K562 (cell line): ENCODE measurements around the gene ELOVL1. TPM values are rescaled to one million over a fixed set of nuclear protein-coding genes. Genes with fewer than 3 reads are reported as not detected.

ENCODE experiments used
- ARHGAP35 ChIP-seq: fragments of 450-650 bp; IDR thresholded peaks from 2 replicates; pipeline ENCODE4 v1.6.1; 2018; ENCODE audit not compliant: partially characterized antibody
- ATF3 ChIP-seq, 2 experiments: fragments of 450-650 bp in 1 of 2; sonication (generic) in 1 of 2; formaldehyde crosslinking in 1 of 2; IDR thresholded peaks in 1 of 2; conservative IDR thresholded peaks in 1 of 2; 2 replicates each; pipeline versions ENCODE4 v1.6.1 to v1.8.1; 2016 to 2023; ENCODE audit warnings: mild to moderate bottlenecking in 2 of 2, moderate library complexity in 2 of 2, inconsistent platforms in 1 of 2, missing genetic modification reagents in 1 of 2
- ATF4 ChIP-seq: fragments of 450-650 bp; formaldehyde crosslinking; IDR thresholded peaks from 2 replicates; pipeline ENCODE4 v1.4.0; 2022; ENCODE audit warnings: mild to moderate bottlenecking, moderate library complexity
- BACH1 ChIP-seq: fragments of 200-800 bp; sonication (Bioruptor generic); IDR thresholded peaks from 2 replicates; pipeline ENCODE4 v1.6.1; 2016; ENCODE audit warnings: missing genetic modification characterization, missing compliant biosample characterization
- CEBPG ChIP-seq, 3 experiments: fragments of 200-800 bp in 1 of 3; sonication (Bioruptor generic) in 1 of 3; sonication (generic) in 1 of 3; formaldehyde crosslinking in 1 of 3; IDR thresholded peaks in 2 of 3; conservative IDR thresholded peaks in 1 of 3; 2 replicates each; pipeline versions ENCODE4 v1.6.1 to v1.8.0; 2016 to 2022; ENCODE audit warnings: missing compliant biosample characterization in 2 of 3, missing genetic modification characterization in 2 of 3, mild to moderate bottlenecking in 1 of 3, missing genetic modification reagents in 1 of 3
- IRF9 ChIP-seq: fragments of 450-650 bp; IDR thresholded peaks from 2 replicates; pipeline ENCODE4 v1.6.1; 2016; ENCODE audit warnings: missing biosample characterization, missing genetic modification characterization
- MYNN ChIP-seq, 2 experiments: sonication (generic); formaldehyde crosslinking in 1 of 2; IDR thresholded peaks; 2 replicates each; pipeline versions ENCODE4 v1.5.0 to v1.6.1; 2016 to 2020; ENCODE audit warnings: antibody characterized with exemption in 1 of 2, missing genetic modification reagents in 1 of 2
- PCBP1 ChIP-seq: fragments of 200-400 bp; formaldehyde crosslinking; IDR thresholded peaks from 2 replicates; pipeline ENCODE4 v1.6.1; 2018; ENCODE audit warnings: mild to moderate bottlenecking, low read depth, low read length; ENCODE audit not compliant: poor library complexity, severe bottlenecking
- POLR2H ChIP-seq: IDR thresholded peaks from 2 replicates; pipeline ENCODE4 v1.6.1; 2016; ENCODE audit warnings: missing genetic modification characterization, low read depth, mild to moderate bottlenecking, control low read depth, missing compliant biosample characterization, moderate library complexity
- TGIF2 ChIP-seq: sonication (generic); formaldehyde crosslinking; IDR thresholded peaks from 2 replicates; pipeline ENCODE4 v1.8.1; 2022; ENCODE audit warnings: mild to moderate bottlenecking, missing genetic modification reagents, moderate library complexity
- ZNF175 ChIP-seq: fragments of 200-800 bp; sonication (Bioruptor generic); IDR thresholded peaks from 2 replicates; pipeline ENCODE4 v1.6.1; 2016; ENCODE audit warnings: low read depth, mild to moderate bottlenecking, missing genetic modification characterization, missing compliant biosample characterization
- ZNF3 ChIP-seq: fragments of 250-450 bp; sonication (Bioruptor Pico); IDR thresholded peaks from 2 replicates; pipeline ENCODE4 v1.5.0; 2021; ENCODE audit warnings: mild to moderate bottlenecking, moderate library complexity
- ZNF511 ChIP-seq: sonication (generic); formaldehyde crosslinking; IDR thresholded peaks from 2 replicates; pipeline ENCODE4 v1.8.0; 2022; ENCODE audit warnings: mild to moderate bottlenecking, missing genetic modification reagents
- ZNF778 ChIP-seq: fragments of 450-650 bp; formaldehyde crosslinking; IDR thresholded peaks from 2 replicates; pipeline ENCODE4 v1.4.0; 2020; ENCODE audit warnings: mild to moderate bottlenecking, moderate library complexity
- ZZZ3 ChIP-seq: fragments of 450-650 bp; IDR thresholded peaks from 2 replicates; pipeline ENCODE4 v1.6.1; 2016; ENCODE audit warnings: antibody characterized with exemption, mild to moderate bottlenecking, moderate library complexity
- polyA plus RNA-seq, 8 experiments: library from polyadenylated mRNA; depleted of rRNA in 4 of 8; stranded (reverse) in 5 of 8; unstranded in 3 of 8; fragments of >200 nt; fragmentation: Nextera tagmentation in 2 of 8; fragmentation: Illumina TruSeq in 1 of 8; extraction: Ambion mirVana in 2 of 8; extraction: Trizol in 1 of 8; gene quantifications; 2 replicates each; pipeline versions ENCODE4 v1.2.1 to v1.2.3, GENCODE V29; 2011 to 2014; ENCODE audit warnings: inconsistent platforms in 1 of 8, missing spikeins in 1 of 8
- total RNA-seq, 7 experiments: library from RNA; depleted of rRNA in 6 of 7; stranded (reverse); fragments of >200 nt in 6 of 7; fragmentation: Illumina TruSeq in 2 of 7; extraction: Trizol in 2 of 7; gene quantifications; 2 replicates each; pipeline versions ENCODE4 v1.2.1 to v1.2.3, GENCODE V29; 2011 to 2021; ENCODE audit warnings: low replicate concordance in 1 of 7

The ELOVL1 gene
- total and polyA plus RNA-seq, 9 of the 15 experiments (the other 6 are each of a cell fraction or from before 2014, with no cell fraction given): 51.0 to 157 (median 70.3) TPM

GRCh38 chr1:43404353-43404752, 36.5 kb upstream of the ELOVL1 start (continued):
- no peak for TF ChIP-seq PCBP1
- no peak for TF ChIP-seq MYNN (IDR thresholded peaks at IDR 0.05)
- no peak for TF ChIP-seq MYNN (CRISPR knock-in tag; IDR thresholded peaks at IDR 0.05)
- no peak for TF ChIP-seq ARHGAP35
- TF ChIP-seq ZZZ3: no peak
- TF ChIP-seq ZNF175 (CRISPR knock-in tag): no peak
- TF ChIP-seq TGIF2: no peak
- peak; percentile 87 for TF ChIP-seq ATF3 (IDR thresholded peaks at IDR 0.05)
- no peak for TF ChIP-seq ATF3 (CRISPR knock-in tag; conservative IDR thresholded peaks at IDR 0.05)
- TF ChIP-seq BACH1: no peak
- no peak for TF ChIP-seq ZNF3
- no peak for TF ChIP-seq POLR2H (tag)
- no peak for TF ChIP-seq ZNF511 (CRISPR knock-in tag)
- TF ChIP-seq ATF4: peak; percentile 84
- TF ChIP-seq IRF9 (tag): peak; percentile 66; the same call in 1 of the 2 replicates
- peak; percentile 64 for TF ChIP-seq CEBPG (CRISPR knock-in tag; IDR thresholded peaks at IDR 0.05)
- TF ChIP-seq CEBPG (tag; conservative IDR thresholded peaks at IDR 0.05 in 1 of 2, IDR thresholded peaks at IDR 0.05 in 1 of 2): peak; percentile 84 to 92
- TF ChIP-seq ZNF778 (CRISPR knock-in tag): no peak
